ENCODE data around the gene BICDL2.

Gene BICDL2

DNA sequence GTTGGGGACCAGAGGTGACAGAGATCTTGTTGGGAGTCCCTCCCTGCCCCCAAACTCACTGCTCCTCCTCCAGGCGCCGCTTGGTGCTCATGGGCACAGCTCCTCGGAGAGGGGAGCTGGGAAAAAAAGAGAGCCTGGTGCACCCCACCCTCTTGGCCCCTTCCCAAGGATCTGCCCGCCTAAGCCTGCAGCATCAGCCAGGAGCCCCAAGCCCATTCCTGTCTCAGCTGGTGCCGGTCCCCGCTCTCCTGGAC is 13.4 kb downstream of the BICDL2 start:
- no peak for DNase-seq

DNA sequence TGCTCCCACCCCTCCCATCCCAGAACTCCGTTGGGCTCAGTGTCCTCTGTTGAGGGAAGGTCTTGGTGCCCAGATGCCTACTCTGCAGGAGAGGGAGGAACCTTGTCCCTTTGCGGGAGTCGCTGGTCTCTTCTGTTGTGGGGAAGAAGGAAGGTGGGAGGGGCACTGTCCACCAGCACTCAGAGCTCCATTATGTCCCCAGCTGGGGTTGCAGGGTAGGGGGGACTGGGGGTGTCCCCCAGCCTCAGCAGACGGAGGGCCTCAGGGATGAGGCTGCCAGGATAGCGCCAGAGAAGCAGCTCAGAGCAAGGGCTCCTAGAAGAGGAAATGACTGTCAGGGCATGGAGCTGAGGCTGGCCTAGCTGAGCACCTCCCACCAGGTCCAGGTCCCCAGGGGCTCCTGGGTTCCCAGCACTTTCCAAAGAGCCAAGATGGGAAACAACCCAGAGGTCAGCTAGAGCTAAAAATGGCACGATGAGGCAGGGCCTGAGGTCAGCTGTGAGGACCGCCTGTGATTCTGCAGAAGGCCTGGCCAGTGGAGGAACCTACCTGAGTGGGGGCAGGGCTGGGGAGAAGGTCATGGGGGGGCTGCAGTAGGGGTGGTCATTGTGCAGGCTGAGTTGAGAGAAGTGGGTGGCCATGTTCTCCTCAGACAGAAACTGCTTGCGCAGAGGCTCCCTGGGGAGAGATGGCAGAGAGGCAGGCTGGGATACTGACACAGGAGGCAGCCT is 13.9 kb downstream of the BICDL2 start:
- no peak for DNase-seq

DNA sequence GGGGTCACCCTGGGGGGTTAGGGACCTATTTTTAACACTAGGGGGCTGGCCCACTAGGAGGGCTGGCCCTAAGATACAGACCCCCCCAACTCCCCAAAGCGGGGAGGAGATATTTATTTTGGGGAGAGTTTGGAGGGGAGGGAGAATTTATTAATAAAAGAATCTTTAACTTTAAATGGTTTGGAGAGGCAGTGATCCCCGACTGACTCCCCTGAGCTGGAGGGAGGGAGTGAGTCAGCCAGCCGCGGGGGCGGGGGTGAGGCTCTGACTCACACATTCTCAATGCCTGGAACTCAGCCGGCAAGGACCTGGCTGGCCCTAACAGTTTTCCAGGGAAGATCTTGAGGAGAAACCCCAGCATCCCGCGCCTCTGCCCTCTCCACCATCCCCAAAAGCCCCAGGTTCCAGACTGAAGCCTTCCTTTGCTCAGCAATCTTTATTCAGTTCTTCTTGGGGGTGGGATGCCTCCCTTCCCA is 14.5 kb downstream of the BICDL2 start:
- peak; percentile 90 for DNase-seq

DNA sequence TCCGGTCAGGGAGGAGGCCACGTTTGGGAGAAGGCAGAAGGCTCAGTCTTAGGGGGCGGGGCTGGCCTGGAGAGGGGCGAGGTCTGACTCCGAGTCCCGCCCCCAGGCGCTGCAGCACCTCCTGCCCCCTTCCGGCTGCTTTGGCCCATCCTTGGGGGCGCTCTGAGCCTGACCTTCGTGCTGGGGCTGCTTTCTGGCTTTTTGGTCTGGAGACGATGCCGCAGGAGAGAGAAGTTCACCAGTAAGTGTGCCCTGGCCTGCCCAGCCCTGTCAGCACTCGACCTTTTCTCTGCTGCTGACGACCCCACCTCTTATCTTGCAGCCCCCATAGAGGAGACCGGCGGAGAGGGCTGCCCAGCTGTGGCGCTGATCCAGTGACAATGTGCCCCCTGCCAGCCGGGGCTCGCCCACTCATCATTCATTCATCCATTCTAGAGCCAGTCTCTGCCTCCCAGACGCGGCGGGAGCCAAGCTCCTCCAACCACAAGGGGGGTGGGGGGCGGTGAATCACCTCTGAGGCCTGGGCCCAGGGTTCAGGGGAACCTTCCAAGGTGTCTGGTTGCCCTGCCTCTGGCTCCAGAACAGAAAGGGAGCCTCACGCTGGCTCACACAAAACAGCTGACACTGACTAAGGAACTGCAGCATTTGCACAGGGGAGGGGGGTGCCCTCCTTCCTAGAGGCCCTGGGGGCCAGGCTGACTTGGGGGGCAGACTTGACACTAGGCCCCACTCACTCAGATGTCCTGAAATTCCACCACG is 15.1 kb downstream of the BICDL2 start:
- peak; percentile 75 for DNase-seq

DNA sequence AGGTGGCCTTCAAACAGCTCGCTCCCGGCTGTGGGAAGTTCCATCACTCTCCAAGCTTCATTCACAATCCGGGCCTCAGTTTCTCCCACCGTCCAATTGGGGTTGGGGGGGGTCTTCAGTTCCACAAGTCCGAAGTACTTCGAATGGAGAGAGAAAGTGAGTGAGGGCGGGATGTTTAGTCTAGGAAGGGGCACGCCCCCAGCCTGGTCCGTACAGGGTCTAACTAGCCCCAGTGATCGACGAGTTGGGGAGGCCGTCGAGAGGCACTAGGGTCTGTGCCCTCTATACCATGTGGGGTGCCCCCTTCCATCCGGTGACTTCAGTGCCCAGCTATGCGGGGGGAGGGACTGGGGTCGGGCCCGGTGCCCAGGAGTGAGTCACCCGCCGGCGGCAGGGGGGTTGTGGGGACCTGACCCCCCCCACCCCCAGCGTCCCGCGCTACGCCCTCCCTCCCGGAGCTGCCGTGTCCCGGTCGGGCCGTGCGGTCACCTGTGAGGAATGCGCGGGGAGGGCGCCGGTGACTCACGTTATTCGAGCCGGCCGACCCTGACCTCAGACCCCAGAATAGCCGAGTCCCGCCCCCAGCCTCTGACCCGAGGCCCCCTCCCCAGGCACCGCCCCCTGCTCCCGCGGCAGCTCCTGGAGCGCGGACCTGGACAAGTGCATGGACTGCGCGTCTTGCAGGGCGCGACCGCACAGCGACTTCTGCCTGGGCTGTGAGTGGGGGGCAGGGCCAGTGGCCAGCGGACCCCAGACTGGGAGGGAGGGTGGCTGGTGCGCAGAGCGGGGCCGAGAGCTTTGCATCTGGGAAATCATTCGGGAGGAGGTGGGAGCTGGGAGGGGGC is 15.9 kb downstream of the BICDL2 start:
- peak; percentile 61 for DNase-seq

DNA sequence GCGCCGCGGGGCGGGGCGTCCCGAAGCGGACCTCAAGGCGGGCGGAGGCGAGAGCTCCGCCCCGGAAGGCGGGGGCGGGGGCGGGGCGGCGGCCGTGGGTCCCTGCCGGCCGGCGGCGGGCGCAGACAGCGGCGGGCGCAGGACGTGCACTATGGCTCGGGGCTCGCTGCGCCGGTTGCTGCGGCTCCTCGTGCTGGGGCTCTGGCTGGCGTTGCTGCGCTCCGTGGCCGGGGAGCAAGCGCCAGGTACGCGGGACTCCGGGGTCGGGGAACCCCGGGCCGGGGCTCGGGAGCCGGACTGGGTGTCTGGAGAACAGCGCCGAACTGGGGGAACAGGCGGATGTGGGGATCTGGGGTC is 16.5 kb downstream of the BICDL2 start, which contains the start of gene TNFRSF12A:
Gene TNFRSF12A, plus strand, starts transcription at position 122 of the 357 bp plus-strand sequence. Its CDS starts 30 bp downstream, at position 152.
- peak; percentile 47 for DNase-seq

DNA sequence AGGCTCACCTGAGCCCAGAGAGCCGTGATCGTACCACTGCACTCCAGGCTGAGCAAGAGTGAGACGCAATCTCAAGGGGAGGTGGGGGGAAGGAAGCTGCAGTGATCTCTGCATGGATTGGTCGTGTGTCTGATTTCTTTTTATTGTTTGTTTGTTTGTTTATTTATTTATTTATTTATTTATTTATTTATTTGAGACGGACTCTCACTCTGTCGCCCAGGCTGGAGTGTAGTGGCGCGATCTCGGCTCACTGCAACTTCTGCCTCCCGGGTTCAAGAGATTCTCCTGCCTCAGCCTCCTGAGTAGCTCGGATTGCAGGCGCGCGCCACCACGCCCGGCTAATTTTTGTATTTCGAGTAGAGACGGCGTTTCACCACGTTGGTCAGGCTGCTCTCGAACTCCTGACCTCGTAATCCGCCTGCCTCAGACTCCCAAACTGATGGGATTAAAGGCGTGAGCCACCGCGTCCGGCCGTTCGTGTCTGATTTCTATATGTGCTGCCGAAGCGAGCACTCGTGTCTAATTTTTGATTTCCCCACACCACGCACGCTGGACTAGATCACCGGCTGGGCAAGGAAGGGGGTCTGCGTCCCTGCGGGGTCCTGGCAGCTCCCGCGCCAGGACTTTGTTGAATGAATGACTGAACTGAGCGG is 17.0 kb downstream of the BICDL2 start:
- no peak for DNase-seq

DNA sequence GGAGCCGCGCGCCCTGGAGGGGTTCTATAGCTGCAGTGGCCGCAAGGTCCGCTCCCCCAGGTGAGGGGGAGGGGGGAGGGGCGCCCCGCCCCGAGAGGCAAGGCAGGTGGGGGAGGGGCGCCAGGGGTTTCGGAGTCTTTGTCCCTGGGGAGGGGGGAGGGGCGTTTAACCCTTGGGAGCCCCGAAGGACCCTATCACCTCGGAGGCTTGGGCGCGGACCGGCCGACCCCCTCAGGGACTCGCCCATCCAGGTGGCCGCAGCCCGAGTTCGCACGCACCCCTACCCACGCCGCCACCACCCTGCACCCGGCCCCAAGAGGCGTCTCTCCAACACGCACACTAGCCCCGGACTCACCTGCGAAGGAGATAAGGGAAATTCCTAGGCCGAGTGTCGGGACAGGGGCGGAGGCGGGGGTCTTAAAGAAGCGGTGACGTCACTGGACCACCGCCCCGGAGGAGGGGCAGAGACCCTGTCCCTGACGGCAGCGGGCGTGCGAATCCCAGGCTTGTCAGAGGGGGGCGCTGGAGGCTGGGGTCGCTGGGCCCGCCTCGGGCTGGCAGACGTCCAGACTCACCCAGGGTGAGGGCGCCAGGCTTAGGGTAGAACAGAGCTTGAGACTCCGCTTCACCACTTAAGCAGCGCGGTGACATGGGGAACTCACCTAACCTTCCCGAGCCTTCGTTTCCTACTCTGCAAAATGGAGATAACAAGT is 18.8 kb downstream of the BICDL2 start, which contains the start of gene CLDN6:
Gene CLDN6, minus strand, starts transcription at position 390 of the 713 bp plus-strand sequence. CDS start 2,162 bp downstream, outside the sequence.
- DNase-seq: no peak

DNA sequence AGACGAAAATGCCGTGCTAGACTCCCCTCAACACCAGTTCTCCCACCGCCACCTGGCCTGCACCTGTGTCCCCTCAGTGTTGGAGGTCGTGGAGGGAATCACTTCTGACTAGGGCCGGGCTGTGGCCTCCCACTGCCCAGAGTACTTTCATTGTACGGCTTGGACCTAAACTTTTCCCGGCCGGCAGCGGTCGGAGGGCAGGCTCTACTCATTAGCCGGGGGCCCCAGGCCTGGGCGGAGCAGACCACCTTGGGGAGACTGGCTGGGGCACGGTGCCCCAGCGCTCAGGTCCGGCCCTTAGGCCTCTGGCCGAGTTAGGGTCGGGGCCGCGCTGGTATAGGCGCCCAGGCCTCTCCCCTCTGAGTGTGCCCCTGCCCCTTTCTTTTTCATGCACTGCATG is 19.4 kb downstream of the BICDL2 start:
- no peak for DNase-seq

DNA sequence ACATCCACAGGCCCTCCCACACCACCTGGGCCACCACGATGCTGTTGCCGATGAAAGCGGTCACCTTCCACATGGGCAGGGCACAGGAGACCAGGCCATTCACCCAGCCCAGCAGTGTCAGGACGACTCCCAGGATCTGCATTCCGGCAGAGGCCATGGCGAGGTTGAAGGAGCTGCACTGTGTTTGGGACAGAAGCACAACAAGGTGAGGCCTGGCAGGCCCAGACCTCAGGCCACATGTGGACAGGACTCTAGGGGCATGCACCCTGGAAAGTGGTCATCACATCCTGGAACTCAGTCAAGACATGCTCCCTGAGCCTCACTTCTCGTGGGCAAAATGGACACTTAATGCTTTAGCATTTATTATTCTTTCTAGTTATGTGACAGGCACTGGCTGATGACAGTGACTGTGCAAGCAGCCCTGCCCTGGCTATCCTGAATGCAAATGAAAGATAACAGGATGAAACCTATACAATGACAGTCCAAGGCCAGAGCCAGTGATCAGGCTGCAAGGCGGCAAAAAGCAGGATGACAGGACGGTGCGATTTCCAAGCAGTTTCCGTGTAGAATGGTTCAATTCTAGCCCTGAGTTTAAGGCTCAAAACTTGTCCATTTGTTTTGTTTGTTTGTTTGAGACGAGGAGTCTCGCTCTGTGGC is 20.8 kb downstream of the BICDL2 start:
- DNase-seq: no peak

DNA sequence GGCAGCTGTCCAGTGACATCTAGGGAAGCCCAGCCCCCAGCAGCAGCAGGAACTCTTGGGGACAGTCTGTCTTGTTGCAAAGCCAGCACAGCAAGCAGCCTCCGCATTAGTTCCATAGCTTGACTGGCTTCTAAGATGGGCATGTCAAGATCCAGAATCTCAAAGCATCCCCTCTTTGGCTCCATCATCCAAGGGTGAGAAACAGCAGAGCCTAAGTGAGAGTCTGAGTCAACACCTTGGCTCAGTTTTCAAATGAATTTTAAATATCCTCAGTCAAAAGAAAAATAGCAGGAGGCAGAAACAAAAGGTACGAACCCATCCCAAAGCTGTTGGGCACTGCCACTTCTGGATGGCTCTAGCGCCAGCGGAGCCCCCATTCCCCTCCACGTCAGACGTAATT is 21.8 kb downstream of the BICDL2 start:
- no peak for DNase-seq

DNA sequence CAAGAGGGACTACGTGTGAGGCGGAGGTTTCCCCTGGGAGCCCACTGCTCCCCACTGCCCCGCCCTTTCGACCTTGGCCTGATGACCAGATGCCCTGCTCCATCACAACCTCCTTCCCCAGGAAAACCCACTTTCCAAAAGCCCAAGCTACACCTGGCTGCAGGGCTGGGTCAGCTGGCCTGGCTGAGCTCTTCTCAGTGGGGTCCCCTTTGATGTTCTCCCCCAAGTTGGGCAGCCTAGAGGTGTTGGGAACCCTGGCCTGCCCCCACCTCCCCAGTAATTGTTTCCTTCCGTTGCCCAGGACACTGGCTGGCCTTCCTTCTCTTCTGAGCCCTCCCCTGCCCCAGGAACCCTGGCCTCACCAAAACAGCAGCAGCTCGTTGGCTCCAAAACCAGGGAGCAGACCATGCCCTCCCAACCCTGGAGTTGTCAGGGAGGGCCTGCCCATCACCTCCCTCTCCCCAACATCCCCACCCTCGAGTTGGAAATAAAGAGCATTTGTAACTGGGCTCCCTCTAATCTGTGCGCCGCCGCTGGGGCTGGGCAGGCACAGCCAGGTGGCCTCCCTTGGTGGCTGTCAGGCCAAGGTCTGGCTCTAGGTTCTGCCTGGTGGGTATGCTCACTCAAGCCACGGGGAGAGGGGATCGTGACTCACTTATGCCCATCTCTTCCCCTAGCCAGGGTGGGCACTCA is 22.6 kb downstream of the BICDL2 start:
- DNase-seq: no peak

DNA sequence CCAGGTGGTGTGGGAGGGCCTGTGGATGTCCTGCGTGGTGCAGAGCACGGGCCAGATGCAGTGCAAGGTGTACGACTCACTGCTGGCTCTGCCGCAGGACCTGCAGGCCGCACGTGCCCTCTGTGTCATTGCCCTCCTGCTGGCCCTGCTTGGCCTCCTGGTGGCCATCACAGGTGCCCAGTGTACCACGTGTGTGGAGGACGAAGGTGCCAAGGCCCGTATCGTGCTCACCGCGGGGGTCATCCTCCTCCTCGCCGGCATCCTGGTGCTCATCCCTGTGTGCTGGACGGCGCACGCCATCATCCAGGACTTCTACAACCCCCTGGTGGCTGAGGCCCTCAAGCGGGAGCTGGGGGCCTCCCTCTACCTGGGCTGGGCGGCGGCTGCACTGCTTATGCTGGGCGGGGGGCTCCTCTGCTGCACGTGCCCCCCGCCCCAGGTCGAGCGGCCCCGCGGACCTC is 23.2 kb downstream of the BICDL2 start:
- DNase-seq: no peak

DNA sequence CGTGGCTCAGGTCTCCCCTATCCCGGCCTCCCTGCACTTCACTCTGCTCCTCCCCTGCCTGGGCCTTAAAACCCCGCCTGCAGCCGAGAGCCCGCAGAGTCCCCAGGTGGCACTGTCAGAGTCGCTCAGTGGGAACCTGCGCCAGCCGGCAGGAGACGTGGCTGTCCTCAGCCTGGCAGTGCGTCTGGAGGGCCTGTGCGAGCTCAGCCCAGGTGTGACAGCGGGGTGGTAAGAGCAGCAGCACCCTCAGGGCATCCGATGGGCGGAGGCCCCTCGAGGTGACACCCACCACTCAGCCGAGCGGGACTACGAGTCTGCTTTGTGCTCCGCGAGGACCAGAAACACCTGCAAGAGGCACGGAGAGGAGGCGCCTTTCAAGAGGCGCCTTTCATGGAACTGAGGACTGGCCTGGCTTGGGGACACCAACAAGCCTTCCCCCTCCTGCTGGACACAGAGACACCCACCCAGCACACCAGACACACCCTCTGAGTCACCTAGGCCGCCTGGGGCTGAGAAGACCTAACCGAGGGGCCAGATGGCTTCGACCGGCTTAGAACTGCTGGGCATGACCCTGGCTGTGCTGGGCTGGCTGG is 23.8 kb downstream of the BICDL2 start, which contains the start of gene CLDN9:
Gene CLDN9, plus strand, starts transcription at position 96 of the 593 bp plus-strand sequence. Its CDS starts 440 bp downstream, at position 536.
- DNase-seq: no peak

DNA sequence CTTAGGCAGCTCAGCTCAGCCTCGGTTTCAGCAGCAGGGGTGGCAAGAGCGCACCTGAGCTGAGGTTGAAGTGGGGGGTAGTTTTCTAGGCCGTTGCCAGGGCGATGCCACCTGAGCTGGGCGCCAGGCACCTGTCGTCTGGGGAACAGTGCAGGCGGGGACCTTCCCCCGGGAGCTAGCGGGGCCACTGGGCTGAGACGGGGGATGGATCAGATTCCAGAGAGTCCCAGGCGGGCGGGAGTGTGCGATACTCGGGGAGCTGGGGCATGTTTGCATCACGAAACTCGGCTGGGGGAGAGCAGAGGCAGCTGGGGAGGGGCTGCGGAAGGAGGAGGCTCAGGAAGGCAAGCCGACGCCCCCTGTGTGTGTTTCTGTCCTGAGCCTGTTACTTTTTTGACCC is 24.5 kb downstream of the BICDL2 start:
- no peak for DNase-seq

DNA sequence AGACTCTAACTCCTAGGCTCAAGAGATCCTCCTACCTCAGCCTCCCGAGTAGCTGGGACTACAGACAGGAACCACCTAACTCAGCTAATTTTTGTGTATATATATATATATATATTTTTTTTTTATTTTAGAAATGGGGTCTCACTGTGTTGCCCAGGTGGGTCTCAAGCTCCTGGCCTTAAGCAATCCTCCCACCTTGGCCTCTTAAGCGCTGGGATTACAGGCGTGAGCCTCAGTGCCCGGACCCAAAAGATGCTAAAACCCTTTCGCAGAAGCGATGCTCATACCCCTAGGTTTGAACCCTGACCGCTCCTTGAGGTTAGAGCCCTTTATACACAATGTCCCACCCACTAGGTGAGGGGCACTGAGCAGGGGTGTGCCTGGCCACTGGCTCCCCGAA is 26.2 kb downstream of the BICDL2 start:
- DNase-seq: no peak

DNA sequence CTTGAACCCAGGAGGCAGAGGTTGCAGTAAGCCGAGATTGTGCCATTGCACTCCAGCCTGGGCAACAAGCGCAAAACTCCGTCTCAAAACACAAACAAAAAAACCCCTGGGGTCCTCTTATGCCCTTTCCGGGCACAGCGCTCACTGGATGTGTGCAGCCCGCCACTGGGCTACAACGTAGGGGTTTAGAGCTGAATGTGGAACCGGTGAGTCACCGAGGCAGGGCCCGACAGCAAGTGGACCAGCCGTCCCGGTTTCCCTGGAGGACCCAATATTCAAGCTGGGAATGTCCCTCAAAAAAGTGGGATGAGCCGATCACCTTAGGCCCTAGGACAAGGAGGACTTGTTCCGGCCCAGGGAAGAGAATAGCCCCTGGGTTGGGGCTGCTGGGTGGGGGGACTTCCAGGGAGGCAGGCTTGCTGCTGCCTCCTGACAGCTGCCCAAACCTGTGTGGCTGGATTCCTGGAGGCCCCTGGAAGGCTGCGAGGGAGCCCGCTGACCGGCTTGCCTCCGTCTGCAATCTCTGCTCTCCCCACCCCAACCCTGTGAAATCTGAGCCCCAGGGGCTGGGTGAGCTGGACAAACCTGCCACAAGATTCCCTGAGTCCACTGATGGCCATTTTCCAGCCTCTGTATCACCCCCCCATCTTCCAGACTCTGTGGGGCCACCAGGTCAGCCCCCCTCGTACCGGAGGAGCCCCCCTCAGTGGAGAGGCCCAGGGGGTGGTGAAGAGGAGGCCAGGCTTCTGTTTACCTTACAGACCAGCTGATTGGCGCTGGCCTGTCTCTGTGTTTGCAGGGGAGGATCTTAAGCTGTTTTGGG is 27.0 kb downstream of the BICDL2 start:
- no peak for DNase-seq

DNA sequence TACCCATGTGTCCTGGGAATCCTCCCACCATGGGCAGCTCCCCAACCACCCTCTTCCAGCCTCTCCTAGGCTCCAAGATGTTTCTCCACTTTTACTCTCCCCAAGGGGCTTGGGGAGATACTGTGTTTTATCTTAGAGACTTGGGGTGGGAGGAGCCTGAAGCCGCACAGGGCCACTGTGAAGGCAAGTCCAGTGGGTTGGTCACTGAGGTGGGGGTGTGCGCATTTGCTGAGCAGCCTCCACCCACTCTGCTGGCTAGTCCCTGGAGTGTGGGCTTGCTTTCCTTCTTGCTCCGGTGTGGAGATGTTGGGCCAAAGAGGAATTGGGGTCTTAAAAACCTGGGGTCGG is 28.1 kb downstream of the BICDL2 start:
- DNase-seq: no peak

DNA sequence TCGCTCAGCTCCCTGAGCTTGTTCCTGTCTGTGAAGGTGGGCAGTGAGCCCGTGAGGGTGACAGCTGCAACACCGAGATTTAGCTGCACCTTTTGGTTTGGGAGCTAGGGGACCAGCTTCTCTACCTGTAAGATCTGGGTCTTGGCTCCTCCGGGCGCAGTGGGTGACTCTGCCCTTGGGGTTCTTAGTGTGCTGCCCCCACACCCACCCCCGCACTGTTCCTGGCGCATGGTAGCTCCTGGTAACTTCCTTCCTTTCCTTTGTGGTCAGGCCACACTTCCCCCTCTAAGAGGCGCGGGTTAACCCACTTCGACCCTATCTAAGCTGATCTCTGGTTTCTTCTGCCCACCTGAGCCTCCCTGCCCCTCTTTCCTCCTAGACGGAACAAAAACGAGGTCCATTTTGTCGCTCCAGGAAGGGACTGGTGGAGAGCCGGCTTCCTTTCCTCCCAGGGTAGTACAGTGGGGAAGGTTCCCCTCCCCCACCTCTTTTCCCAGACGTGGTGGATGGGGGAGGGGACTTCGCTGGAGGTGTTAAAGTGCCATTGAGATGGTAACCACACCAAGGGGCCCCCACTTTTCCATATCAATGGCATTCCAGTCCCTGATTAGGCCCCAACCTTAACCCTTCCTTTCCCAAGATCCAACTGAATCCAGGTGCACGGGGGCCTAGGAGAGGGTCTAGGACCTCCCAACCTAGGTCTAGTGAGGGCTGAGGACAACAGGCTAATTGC is 28.6 kb downstream of the BICDL2 start:
- no peak for DNase-seq
